HepG2 (cell line): Measurements from ENCODE around the gene CEP19.

Experiments used
- CTCF ChIP-seq: sonication (generic); formaldehyde crosslinking; IDR thresholded peaks from 2 replicates; pipeline ENCODE4 v1.5.0; 2020; ENCODE audit warnings: mild to moderate bottlenecking, missing genetic modification reagents, moderate library complexity
- EED ChIP-seq: sonication (generic); formaldehyde crosslinking; IDR thresholded peaks from 2 replicates; pipeline ENCODE4 v1.5.0; 2020; ENCODE audit warnings: mild to moderate bottlenecking, missing genetic modification reagents
- NFIC ChIP-seq: IDR thresholded peaks from 2 replicates; pipeline ENCODE4 v1.6.1; 2012; ENCODE audit warnings: mild to moderate bottlenecking, low read length, inconsistent platforms
- POLR2A ChIP-seq, 2 experiments: IDR thresholded peaks; 2 replicates each; pipeline ENCODE4 v1.6.1; 2011; ENCODE audit warnings: low read depth in 2 of 2, low read length in 2 of 2, mild to moderate bottlenecking in 1 of 2, moderate library complexity in 1 of 2; ENCODE audit not compliant: insufficient read depth in 1 of 2
- POLR2AphosphoS5 ChIP-seq: IDR thresholded peaks from 2 replicates; pipeline ENCODE4 v1.6.1; 2012; ENCODE audit warnings: low read depth, low read length
- TCF12 ChIP-seq, 2 experiments: fragments of 450-650 bp in 1 of 2; sonication (generic) in 1 of 2; formaldehyde crosslinking in 1 of 2; IDR thresholded peaks; 2 replicates each; pipeline versions ENCODE4 v1.6.1 to v1.8.0; 2017 to 2022; ENCODE audit warnings: antibody characterized with exemption in 1 of 2, mild to moderate bottlenecking in 1 of 2, missing genetic modification reagents in 1 of 2, moderate library complexity in 1 of 2
- ZNF280D ChIP-seq: sonication (generic); formaldehyde crosslinking; IDR thresholded peaks from 2 replicates; pipeline ENCODE4 v1.5.1; 2020; ENCODE audit warnings: mild to moderate bottlenecking, missing genetic modification reagents
- TF ChIP-seq, protein P1 (sequence below): sonication (generic); formaldehyde crosslinking; IDR thresholded peaks from 2 replicates; pipeline ENCODE4 v1.4.0; 2020; ENCODE audit warnings: mild to moderate bottlenecking, missing genetic modification reagents
- TF ChIP-seq, protein P2 (sequence below): sonication (generic); formaldehyde crosslinking; IDR thresholded peaks from 2 replicates; pipeline ENCODE4 v1.8.0; 2022; ENCODE audit warnings: mild to moderate bottlenecking, missing genetic modification reagents, moderate library complexity

DNA sequence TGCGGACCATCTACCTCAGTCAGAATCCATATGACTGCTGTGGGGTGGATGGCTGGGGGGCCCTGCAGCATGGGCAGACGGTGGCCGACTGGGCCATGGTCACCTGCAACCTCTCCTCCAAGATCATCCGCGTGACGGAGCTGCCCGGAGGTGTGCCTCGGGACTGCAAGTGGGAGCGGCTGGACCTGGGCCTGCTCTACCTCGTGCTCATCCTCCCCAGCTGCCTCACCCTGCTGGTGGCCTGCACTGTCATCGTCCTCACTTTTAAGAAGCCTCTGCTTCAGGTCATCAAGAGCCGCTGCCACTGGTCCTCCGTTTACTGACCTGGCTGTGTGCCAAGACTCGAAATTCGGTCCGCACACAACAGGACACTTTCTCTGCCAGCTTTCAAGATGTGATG is 50.6 kb downstream of the CEP19 start:
- no peak for TF ChIP-seq CTCF (CRISPR knock-in tag)
- TF ChIP-seq NFIC = no peak
- no peak for TF ChIP-seq POLR2AphosphoS5
- TF ChIP-seq, protein P1, sequence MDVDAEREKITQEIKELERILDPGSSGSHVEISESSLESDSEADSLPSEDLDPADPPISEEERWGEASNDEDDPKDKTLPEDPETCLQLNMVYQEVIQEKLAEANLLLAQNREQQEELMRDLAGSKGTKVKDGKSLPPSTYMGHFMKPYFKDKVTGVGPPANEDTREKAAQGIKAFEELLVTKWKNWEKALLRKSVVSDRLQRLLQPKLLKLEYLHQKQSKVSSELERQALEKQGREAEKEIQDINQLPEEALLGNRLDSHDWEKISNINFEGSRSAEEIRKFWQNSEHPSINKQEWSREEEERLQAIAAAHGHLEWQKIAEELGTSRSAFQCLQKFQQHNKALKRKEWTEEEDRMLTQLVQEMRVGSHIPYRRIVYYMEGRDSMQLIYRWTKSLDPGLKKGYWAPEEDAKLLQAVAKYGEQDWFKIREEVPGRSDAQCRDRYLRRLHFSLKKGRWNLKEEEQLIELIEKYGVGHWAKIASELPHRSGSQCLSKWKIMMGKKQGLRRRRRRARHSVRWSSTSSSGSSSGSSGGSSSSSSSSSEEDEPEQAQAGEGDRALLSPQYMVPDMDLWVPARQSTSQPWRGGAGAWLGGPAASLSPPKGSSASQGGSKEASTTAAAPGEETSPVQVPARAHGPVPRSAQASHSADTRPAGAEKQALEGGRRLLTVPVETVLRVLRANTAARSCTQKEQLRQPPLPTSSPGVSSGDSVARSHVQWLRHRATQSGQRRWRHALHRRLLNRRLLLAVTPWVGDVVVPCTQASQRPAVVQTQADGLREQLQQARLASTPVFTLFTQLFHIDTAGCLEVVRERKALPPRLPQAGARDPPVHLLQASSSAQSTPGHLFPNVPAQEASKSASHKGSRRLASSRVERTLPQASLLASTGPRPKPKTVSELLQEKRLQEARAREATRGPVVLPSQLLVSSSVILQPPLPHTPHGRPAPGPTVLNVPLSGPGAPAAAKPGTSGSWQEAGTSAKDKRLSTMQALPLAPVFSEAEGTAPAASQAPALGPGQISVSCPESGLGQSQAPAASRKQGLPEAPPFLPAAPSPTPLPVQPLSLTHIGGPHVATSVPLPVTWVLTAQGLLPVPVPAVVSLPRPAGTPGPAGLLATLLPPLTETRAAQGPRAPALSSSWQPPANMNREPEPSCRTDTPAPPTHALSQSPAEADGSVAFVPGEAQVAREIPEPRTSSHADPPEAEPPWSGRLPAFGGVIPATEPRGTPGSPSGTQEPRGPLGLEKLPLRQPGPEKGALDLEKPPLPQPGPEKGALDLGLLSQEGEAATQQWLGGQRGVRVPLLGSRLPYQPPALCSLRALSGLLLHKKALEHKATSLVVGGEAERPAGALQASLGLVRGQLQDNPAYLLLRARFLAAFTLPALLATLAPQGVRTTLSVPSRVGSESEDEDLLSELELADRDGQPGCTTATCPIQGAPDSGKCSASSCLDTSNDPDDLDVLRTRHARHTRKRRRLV (CRISPR knock-in tag) = no peak
- TF ChIP-seq TCF12 (IDR thresholded peaks at IDR 0.05) = no peak
- no peak for TF ChIP-seq TCF12 (CRISPR knock-in tag; IDR thresholded peaks at IDR 0.05)
- TF ChIP-seq ZNF280D (CRISPR knock-in tag) = no peak
- TF ChIP-seq EED (CRISPR knock-in tag) = no peak
- TF ChIP-seq, protein P2, sequence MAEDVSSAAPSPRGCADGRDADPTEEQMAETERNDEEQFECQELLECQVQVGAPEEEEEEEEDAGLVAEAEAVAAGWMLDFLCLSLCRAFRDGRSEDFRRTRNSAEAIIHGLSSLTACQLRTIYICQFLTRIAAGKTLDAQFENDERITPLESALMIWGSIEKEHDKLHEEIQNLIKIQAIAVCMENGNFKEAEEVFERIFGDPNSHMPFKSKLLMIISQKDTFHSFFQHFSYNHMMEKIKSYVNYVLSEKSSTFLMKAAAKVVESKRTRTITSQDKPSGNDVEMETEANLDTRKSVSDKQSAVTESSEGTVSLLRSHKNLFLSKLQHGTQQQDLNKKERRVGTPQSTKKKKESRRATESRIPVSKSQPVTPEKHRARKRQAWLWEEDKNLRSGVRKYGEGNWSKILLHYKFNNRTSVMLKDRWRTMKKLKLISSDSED (CRISPR knock-in tag) = no peak
- no peak for TF ChIP-seq POLR2A (IDR thresholded peaks at IDR 0.05; ENCODE audit: insufficient read depth in 1 of 2, low read depth in 2 of 2, low read length in 2 of 2)
